Stimulated activated CD4-positive, alpha-beta T cell treated with anti-CD3 and anti-CD28 coated beads, TNF-alpha, amount 100 ng/mL, for 1 hour (primary cell): ENCODE data around the gene TRIP12.
A peak's percentile ranks its signal among the peaks of the same experiment; 100 is the strongest.
"Not testable (repeated sequence)": the region's sequence is repeated elsewhere in the genome, so short reads cannot be mapped to it uniquely, and the experiment has no call there.

Source experiments
- DNase-seq, 3 donors: peaks; one replicate each; pipeline ENCODE4 v3.0.0-alpha.2; 2020; ENCODE audit warnings: low read depth in 3 of 3, low spot score in 1 of 3

TRIP12 gene

GRCh38 chr2:229835596-229836283 is 86.1 kb downstream of the TRIP12 start:
- no peak for DNase-seq

GRCh38 chr2:229834368-229834767 is 87.4 kb downstream of the TRIP12 start:
- DNase-seq, result not testable (repeated sequence)

GRCh38 chr2:229832510-229832898 is 89.3 kb downstream of the TRIP12 start:
- no peak for DNase-seq

GRCh38 chr2:229831805-229832509 is 89.9 kb downstream of the TRIP12 start:
- DNase-seq, result no peak

- DNase-seq, result no peak
Observed at GRCh38 chr2:229825476-229825875, 96.3 kb downstream of the TRIP12 start.

GRCh38 chr2:229821316-229821715 is 100.5 kb downstream of the TRIP12 start:
- DNase-seq, result no peak

GRCh38 chr2:229818230-229818629 is 103.6 kb downstream of the TRIP12 start:
- no peak for DNase-seq

GRCh38 chr2:229815858-229816257 is 106.0 kb downstream of the TRIP12 start:
- no peak for DNase-seq

- no peak for DNase-seq
Observed at GRCh38 chr2:229815342-229815741, 106.5 kb downstream of the TRIP12 start.

- no peak for DNase-seq
Observed at GRCh38 chr2:229810786-229811185, 111.0 kb downstream of the TRIP12 start.

GRCh38 chr2:229805559-229805958 is 116.2 kb downstream of the TRIP12 start:
- no peak for DNase-seq

- DNase-seq, result no peak
Observed at GRCh38 chr2:229802785-229803184, 119.0 kb downstream of the TRIP12 start.

- DNase-seq, result peak; percentile 35 to 51 (median 46)
Observed at GRCh38 chr2:229800997-229801754, 120.6 kb downstream of the TRIP12 start.

- DNase-seq, result no peak
Observed at GRCh38 chr2:229798446-229799155, 123.2 kb downstream of the TRIP12 start.

- no peak for DNase-seq
Observed at GRCh38 chr2:229795058-229795457, 126.8 kb downstream of the TRIP12 start.

- DNase-seq, result no peak
Observed at GRCh38 chr2:229794636-229795035, 127.2 kb downstream of the TRIP12 start.

- DNase-seq, result not testable (repeated sequence)
Observed at GRCh38 chr2:229786289-229786688, 135.5 kb downstream of the TRIP12 start.

GRCh38 chr2:229784791-229785190 is 137.0 kb downstream of the TRIP12 start:
- DNase-seq, result no peak

- no peak for DNase-seq
Observed at GRCh38 chr2:229783108-229783721, 138.6 kb downstream of the TRIP12 start.

GRCh38 chr2:229780856-229781773 is 140.7 kb downstream of the TRIP12 start:
- no peak for DNase-seq
